ENCODE measurements around the gene MARCHF10. TPM values are rescaled to one million over a fixed set of nuclear protein-coding genes. Genes with fewer than 3 reads are reported as not detected.
"Not testable (repeated sequence)": the region's sequence is repeated elsewhere in the genome, so short reads cannot be mapped to it uniquely, and the experiment has no call there.

The MARCHF10 gene
- total RNA-seq, 1 donor from 2014 or later, result 0.75 TPM

DNA sequence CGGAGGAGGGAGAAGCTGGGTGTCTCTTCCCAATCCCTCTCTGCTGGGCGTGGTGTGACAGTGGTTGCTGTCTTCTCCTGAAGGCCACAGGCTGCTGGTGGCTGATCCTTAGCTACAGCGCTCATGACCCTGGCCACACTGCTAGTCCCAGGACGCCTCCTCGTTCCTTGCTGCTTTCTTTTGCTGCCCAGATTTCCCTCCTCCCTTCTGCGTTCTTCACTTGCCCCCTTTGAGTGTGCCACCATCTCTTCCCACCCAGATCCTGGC, 90.6 kb downstream of the MARCHF10 start:
- DNase-seq (ENCODE audit: low spot score), result no peak

DNA sequence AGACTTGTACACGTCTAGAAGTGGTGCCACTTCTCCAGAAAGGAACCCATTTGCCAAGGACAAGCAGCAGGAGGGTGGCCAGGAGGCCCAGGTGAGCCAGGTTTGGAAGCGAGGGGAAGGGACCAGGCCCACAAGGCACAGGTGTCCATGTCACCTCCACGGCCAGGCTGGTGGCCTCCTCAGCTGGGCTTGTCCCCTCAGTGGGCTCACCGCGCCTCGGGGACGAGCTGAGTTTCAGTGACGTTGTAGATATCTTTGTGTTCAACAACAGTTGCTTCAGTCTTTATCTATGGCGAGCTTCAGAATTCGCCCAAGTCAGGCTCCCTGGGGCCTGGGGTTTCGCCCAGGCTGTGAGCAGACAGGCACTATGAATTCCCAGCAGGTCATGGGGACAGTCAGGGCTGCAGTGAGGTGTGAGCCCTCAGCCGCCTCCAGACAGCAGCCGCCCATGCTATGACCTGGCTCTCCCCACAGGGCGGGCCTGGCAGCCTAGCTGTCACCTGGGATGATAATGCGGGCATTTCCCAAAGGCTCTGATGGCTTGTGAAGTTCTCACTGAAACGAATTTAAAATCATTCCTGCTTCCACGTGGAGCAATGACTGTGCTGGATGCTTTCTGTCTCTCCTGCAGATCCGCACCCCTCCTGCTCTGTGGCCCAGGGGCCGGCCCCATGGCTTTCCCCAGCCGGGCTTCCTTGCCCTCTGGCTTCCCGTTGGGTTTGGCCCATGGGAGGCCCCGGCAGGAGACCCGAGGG, 91.1 kb downstream of the MARCHF10 start:
- DNase-seq (ENCODE audit: low spot score), result no peak

DNA sequence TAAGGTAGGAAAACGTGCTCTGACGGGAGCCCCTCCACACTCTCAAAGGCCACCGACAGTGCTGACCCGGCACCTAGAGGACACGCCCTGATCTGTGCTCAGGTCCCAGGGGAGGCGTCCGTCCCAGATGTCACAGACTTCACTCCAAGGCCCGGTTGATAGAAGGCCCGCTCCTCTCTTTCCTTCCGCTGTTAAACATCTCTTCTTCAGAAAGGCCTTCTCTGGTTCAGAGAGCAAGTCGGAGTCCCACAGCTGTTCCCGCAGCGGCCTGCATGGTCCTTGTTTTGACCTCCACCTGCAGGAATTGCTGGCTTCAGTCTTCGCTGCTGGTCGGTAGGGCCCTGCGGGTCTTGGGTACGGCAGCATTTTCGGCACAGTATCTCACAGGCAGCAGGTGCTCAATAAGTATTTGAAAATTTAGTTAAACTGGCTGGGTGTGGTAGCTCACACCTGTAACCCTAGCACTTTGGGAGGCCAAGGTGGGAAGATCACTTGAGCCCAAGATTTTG, 92.2 kb downstream of the MARCHF10 start:
- DNase-seq (ENCODE audit: low spot score), result no peak

GRCh38 chr17:62714016-62714777, 93.9 kb downstream of the MARCHF10 start:
- DNase-seq (ENCODE audit: low spot score), result no peak

DNA sequence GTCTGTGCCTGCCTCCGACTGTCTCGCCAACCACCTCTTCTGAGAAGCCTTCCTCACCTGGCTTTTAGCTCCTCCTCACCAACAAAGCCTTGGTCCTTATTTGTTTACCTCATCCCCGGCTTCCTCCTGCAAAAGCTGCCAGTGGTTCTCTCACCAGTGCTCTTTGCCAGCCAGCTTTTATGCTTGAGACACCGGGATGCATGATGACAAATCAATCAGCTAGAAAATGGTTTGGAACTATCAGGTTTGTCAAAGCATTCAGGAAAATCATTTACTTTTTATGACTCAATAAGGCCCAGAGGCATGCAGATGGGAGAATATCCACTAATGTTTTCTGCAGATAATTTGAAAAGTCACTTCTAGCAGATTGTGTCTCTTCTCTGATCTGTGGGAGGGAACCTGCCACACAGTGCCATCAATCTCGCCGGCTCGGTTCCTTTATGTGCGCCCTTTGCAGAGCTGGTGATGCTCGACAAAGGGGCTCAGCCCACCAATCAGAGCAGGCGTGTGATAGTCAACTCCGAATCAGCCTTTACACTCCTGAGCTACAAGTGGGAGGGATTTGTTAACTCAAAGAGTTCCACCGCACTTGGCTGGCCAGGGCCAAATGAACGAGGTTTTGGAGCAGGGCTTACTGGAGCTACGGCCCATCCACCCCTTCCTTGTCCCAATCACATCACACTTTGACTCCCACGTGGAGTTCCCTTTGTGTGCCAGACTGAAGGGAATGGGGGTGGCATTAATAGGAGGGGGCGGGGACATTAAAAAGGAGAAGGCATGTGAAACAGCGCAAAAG, 94.8 kb downstream of the MARCHF10 start:
- no peak for DNase-seq (ENCODE audit: low spot score)

GRCh38 chr17:62712171-62712581, 95.9 kb downstream of the MARCHF10 start:
- DNase-seq (ENCODE audit: low spot score), result no peak

DNA sequence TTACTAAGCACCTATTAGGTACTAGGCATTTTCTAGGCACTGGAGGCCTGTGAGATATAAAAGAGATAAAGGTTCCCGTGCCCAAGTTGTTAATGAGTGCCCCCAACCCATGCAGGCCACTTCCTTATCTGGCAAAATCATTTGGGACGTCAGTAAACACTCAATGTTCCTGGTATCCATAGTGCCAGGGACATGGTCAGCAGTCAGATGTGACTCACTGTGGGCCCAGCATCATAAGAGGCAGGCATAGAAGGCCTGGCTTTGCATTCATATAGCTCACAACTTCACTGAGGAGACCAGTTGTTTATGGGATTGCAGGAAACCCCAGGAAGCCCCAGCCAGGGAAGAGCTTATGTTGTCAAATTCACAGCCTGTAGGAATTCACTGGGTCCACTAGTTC, 99.5 kb downstream of the MARCHF10 start:
- DNase-seq (ENCODE audit: low spot score), result no peak

GRCh38 chr17:62707425-62707739, 100.7 kb downstream of the MARCHF10 start:
- no peak for DNase-seq (ENCODE audit: low spot score)

DNA sequence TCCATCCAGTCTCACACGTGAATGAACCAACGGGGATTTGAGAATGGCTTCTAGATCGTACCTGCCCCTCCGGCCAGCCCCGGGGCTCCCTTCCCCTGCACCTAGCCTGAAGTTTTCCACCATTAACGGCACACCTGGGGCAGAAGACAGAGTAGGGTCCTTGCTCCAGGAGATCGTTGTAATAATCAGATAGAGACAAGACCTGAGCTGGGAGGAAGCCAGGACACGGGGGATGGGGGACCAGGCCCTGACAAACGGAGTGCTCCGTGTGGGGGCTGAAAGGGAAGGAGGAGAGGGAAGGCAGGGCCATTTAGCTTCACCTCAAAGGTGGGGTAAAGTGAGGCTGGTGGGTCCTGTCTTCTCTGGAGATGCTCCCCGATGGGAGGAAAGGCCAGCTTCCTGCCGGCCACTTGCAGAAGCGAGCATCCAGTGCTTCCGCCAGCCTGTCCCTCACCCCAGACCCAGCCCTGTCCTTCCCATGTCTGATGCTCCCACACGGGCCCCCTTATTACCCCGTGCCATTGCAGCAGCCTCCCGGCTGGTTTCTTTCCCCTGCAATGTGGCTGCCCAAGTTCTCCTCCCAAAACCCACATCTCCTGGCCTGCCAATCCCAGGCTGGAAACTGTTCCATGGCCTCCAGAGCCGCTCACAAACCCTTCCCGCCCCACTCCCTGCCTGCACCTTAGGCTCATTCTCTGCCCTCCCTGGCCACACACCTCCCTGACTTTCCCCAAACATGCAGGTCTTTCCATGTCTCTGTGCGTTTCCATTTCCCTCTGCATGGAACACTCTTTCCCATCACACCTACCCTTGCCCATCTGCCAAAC, 101.3 kb downstream of the MARCHF10 start:
- no peak for DNase-seq (ENCODE audit: low spot score)

DNA sequence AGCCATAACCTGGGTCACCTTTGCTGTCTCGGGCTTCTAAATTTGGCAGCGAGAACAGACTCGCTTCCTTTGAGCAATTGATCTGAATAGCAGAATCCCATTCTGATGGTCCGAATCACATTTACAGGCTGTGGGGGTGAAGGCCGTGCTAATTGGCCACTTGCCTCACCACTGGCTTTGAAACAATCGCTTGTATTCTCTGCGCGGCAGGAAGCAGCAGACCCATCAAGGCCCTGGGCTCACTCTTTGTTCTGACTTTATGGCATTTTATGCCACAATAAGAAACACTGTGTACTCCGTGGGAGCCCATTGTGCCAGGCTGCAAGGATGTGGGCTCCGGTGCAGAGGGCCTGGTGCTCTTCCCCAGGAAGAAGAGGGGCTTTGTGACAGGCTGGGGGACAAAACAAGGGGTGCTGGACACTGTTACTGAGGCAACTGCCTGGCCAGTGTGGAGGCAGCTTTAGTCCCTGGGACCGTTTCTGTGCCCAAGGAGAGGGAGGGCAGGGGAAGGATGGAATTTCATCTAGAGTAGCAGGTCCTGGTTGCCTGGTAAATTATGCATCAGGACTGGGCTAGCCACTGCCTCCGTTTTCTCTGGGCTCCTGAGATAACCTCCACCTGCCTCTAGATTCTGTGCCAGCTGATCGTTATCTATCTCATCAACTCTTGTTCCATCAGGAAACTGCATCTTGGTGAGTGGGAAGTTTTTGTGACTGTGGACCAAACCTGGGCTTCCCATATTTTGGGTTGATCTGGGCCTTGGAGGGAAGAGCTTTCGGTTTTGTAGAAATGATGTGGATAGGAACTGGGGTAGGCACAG, 102.1 kb downstream of the MARCHF10 start:
- no peak for DNase-seq (ENCODE audit: low spot score)

DNA sequence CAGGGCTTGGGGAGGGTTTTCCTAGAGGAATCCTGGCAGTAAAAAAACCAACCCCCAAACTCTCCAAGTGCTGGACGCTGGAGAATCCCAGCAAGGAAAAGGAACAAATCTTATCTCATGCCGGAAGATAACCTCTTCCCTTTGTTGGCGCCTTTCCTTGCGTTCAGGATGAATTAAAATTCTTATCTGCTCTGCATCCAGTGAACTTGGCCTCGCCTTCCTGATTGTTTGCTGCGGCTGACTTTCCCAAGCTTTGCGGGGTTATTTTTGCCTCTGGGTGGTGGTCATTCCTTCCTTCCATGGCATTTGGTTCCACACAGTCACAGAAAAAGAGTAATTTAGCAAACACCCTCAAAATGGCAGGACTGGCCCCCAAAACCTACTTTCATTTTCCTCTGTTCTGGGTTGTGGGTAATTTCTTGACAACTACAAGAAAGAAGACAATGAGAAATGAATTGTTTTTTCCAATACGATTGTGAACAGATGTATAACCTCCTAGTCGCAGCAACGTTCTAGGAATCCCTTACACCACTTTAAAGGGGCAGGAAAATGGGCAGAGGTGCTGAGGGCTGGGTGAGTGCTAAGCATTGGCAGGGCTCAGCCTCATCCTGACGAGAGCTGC, 102.8 kb downstream of the MARCHF10 start:
- DNase-seq (ENCODE audit: low spot score), result no peak

GRCh38 chr17:62704381-62704971, 103.6 kb downstream of the MARCHF10 start:
- no peak for DNase-seq (ENCODE audit: low spot score)

GRCh38 chr17:62703776-62704380, 104.2 kb downstream of the MARCHF10 start:
- DNase-seq (ENCODE audit: low spot score), result peak; percentile 69

GRCh38 chr17:62703261-62703775, 104.8 kb downstream of the MARCHF10 start:
- peak; percentile 44 for DNase-seq (ENCODE audit: low spot score)

GRCh38 chr17:62702746-62703260, 105.3 kb downstream of the MARCHF10 start:
- no peak for DNase-seq (ENCODE audit: low spot score)

DNA sequence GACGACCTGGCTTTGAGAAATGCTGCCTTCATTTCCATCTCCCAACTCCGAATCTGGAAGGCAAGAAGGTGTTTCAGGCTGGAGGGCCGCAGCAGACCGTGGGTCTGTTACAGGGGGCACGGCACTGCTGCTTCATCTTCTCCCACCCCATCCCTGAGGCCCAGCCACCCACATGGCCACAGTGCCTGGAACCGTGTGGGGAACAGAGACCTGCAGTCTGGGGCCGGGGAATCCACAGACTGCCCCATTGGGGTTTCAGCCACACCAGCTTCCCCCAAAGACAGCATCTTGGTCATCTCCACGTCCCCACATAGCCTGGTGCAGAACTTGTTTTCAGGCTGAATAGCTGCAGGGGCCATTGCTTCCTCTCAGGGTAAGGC, 106.4 kb downstream of the MARCHF10 start:
- DNase-seq (ENCODE audit: low spot score), result no peak

- DNase-seq (ENCODE audit: low spot score), result no peak
Observed at GRCh38 chr17:62700964-62701705, 107.0 kb downstream of the MARCHF10 start.

- DNase-seq (ENCODE audit: low spot score), result not testable (repeated sequence)
Observed at GRCh38 chr17:62698459-62698858, 109.7 kb downstream of the MARCHF10 start.
